Keratinocyte (primary cell): ENCODE data around the gene SELPLG. TPM values are rescaled to one million over a fixed set of nuclear protein-coding genes. Genes with fewer than 3 reads are reported as not detected.

Source experiments
- DNase-seq: peaks from one replicate; pipeline ENCODE4 v3.0.0-alpha.2; 2011; ENCODE audit warnings: low read depth, missing footprints, low spot score
- FAIRE-seq: peaks from 2 replicates; lab custom pipeline; 2011; peaks lifted over from hg19 to GRCh38; lab: Jason Lieb, UNC
- H2AFZ ChIP-seq: 2 replicates; pipeline ENCODE4 v1.6.0; 2012; ENCODE audit warnings: low read length, control low read depth, inconsistent platforms; ENCODE audit not compliant: control insufficient read depth
- H3K27ac ChIP-seq: 2 replicates; pipeline ENCODE4 v1.5.1; 2011; ENCODE audit warnings: low read length; ENCODE audit not compliant: control insufficient read depth, insufficient read depth
- H3K27me3 ChIP-seq: 3 replicates; pipeline ENCODE4 v1.6.0; 2011; ENCODE audit warnings: low read length; ENCODE audit not compliant: control insufficient read depth, insufficient read depth; ENCODE audit errors: extremely low read depth
- H3K36me3 ChIP-seq, 2 experiments: 2 replicates in 1 of 2; 3 replicates in 1 of 2; pipeline ENCODE4 v1.5.1; 2011; ENCODE audit warnings: low read length in 2 of 2, mild to moderate bottlenecking in 1 of 2; ENCODE audit not compliant: control insufficient read depth in 2 of 2, insufficient read depth in 2 of 2; ENCODE audit errors: extremely low read depth in 1 of 2
- H3K4me1 ChIP-seq: 3 replicates; pipeline ENCODE4 v1.5.1; 2011; ENCODE audit warnings: low read length; ENCODE audit not compliant: control insufficient read depth, insufficient read depth; ENCODE audit errors: extremely low read depth
- H3K4me2 ChIP-seq: 3 replicates; pipeline ENCODE4 v1.6.0; 2011; ENCODE audit warnings: low read depth, low read length; ENCODE audit not compliant: control insufficient read depth, insufficient read depth; ENCODE audit errors: extremely low read depth
- H3K4me3 ChIP-seq, 3 experiments: fragments of 200-600 bp in 1 of 3; sonication (generic) in 1 of 3; 2 replicates in 2 of 3; 3 replicates in 1 of 3; pipeline ENCODE4 v1.5.1; 2011 to 2016; ENCODE audit warnings: low read length in 3 of 3, mild to moderate bottlenecking in 3 of 3, control low read depth in 2 of 3, inconsistent platforms in 1 of 3, low read depth in 1 of 3, mixed read lengths in 1 of 3, mixed run types in 1 of 3, moderate library complexity in 1 of 3; ENCODE audit not compliant: control insufficient read depth in 2 of 3, insufficient read depth in 2 of 3; ENCODE audit errors: extremely low read depth in 1 of 3
- H3K79me2 ChIP-seq: 2 replicates; pipeline ENCODE4 v1.6.0; 2012; ENCODE audit warnings: low read length; ENCODE audit not compliant: control insufficient read depth, insufficient read depth
- H3K9ac ChIP-seq: 3 replicates; pipeline ENCODE4 v1.6.0; 2011; ENCODE audit warnings: low read length; ENCODE audit not compliant: control insufficient read depth, insufficient read depth; ENCODE audit errors: extremely low read depth
- H3K9me1 ChIP-seq: 3 replicates; pipeline ENCODE4 v1.6.0; 2011; ENCODE audit warnings: low read length; ENCODE audit not compliant: control insufficient read depth, insufficient read depth; ENCODE audit errors: extremely low read depth
- H3K9me3 ChIP-seq: 2 replicates; pipeline ENCODE4 v1.5.1; 2012; ENCODE audit warnings: low read depth, low read length; ENCODE audit not compliant: control insufficient read depth
- H4K20me1 ChIP-seq: 3 replicates; pipeline ENCODE4 v1.6.0; 2011; ENCODE audit warnings: low read length; ENCODE audit not compliant: control insufficient read depth, insufficient read depth; ENCODE audit errors: extremely low read depth
- CTCF ChIP-seq, 3 experiments: IDR thresholded peaks in 1 of 3; conservative IDR thresholded peaks in 1 of 3; optimal IDR thresholded peaks in 1 of 3; 2 replicates in 2 of 3; 3 replicates in 1 of 3; pipeline versions ENCODE3 to v1.5.1; 2011; ENCODE audit warnings: low read length in 3 of 3, mild to moderate bottlenecking in 3 of 3, moderate library complexity in 2 of 3, control low read depth in 1 of 3, inconsistent platforms in 1 of 3; ENCODE audit not compliant: insufficient read depth in 2 of 3; ENCODE audit errors: extremely low read depth in 1 of 3
- EZH2 ChIP-seq: IDR thresholded peaks from one replicate; pipeline ENCODE4 v1.6.1; 2012; ENCODE audit warnings: inconsistent platforms, mild to moderate bottlenecking, low read length, moderate library complexity
- dilution Hi-C: fragments of 300-500 bp; cut with MboI; formaldehyde crosslinking; loops from one replicate; pipeline ENCODE4 v1.7.0; 2020; ENCODE audit warnings: low sequenced_read_pairs; ENCODE audit not compliant: extremely low pct_ligation_motif_present
- polyA plus RNA-seq, 5 experiments: library from polyadenylated mRNA; depleted of rRNA in 3 of 5; stranded (reverse) in 3 of 5; stranded (forward) in 1 of 5; unstranded in 1 of 5; fragments of >200 nt; gene quantifications; 1 replicate in 1 of 5; 2 replicates in 3 of 5; 3 replicates in 1 of 5; pipeline versions ENCODE4 v1.2.1 to v1.2.3, GENCODE V29; 2011 to 2012; ENCODE audit warnings: missing spikeins in 2 of 5, low read depth in 1 of 5, low replicate concordance in 1 of 5

Gene SELPLG
- polyA plus RNA-seq, 1 donor (not counting 4 experiments of a cell fraction or from before 2014, with no cell fraction given), result 0.80 TPM

DNA sequence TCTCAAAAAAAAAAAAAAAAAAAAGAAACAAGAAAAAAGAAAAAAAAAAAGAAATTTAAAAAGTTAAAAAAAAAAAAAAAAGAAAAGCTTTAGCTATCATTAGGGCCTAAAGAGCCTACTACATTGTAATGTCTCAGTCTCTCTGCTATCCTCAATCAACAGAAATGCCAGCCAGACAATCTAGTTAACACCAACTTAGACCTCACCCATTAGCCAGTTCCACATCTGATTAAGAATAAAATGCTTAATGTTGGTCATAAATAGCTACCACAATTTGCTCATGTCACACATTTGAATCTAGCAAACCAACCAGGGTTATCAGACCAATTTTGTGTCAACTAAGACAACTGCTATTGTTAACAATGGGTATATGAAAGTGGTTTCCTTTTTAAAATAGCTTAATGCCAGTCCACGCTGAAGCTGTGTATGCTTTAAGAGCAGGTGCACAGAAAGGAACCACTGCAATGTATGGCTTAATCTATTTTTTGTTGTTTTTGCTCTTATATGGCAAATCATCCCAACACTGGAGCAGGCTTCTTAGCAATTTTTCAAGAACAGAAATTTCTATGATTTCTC lies 45.5 kb upstream of the SELPLG start:
- H3K4me2 ChIP-seq, result no peak overlapping the region
- DNase-seq, result no peak
- FAIRE-seq, result no peak
- H3K79me2 ChIP-seq, result peaks cover 88% of the 10 kb centered on the region
- H3K9ac ChIP-seq, result no peak overlapping the region
- no peak for TF ChIP-seq EZH2
- H3K27me3 ChIP-seq, result no peaks in the 10 kb centered on the region
- no peaks in the 10 kb centered on the region for H3K9me3 ChIP-seq
- dilution Hi-C loops, result no loop called here
- peaks cover 6% of the 10 kb centered on the region for H3K4me1 ChIP-seq
- H3K27ac ChIP-seq, result no peak overlapping the region
- H3K36me3 ChIP-seq, result peaks cover 4 to 20% of the 10 kb centered on the region in 2 experiments
- H4K20me1 ChIP-seq, result no peaks in the 10 kb centered on the region
- no peak overlapping the region for H2AFZ ChIP-seq
- no peaks in the 10 kb centered on the region for H3K9me1 ChIP-seq
- H3K4me3 ChIP-seq, result no peak overlapping the region

DNA sequence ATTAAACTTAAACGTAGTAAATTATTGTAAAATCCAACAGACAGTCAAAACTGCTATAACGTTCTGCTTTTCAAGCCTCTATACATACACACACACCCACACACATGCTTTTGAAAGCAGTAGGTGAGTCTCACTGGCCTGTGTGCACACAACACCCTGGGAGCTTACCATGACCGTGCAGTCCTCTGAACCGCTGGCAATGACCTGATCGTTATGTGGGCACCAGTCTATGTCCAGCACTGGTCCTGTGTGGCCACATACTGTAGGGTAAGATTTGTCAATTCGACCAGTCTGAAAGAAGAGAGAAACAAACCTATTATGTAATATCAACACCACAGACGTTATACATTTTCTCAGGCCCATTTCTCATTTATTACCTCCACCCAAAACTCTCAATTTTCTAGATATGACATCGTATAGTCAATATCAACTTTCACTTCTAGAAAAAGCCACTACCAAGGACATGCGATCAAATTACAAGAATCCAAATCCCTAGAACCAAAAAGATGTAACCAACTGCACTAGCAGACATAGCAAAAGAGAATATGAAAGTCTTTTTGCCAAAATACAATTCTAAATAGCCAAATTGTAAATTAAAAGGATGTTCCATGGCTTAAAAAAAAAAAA lies 44.5 kb upstream of the SELPLG start:
- H3K4me1 ChIP-seq, result no peaks in the 10 kb centered on the region
- no peak overlapping the region for H2AFZ ChIP-seq
- H3K4me2 ChIP-seq, result no peak overlapping the region
- H4K20me1 ChIP-seq, result no peaks in the 10 kb centered on the region
- no peak overlapping the region for H3K9ac ChIP-seq
- no peak for TF ChIP-seq CTCF (optimal IDR thresholded peaks at IDR 0.05 in 1 of 3, IDR thresholded peaks at IDR 0.05 in 1 of 3, conservative IDR thresholded peaks at IDR 0.05 in 1 of 3; ENCODE audit: extremely low read depth in 1 of 3, insufficient read depth in 2 of 3, low read length in 3 of 3)
- TF ChIP-seq EZH2, result no peak
- peaks cover 85% of the 10 kb centered on the region for H3K79me2 ChIP-seq
- no peak overlapping the region for H3K27ac ChIP-seq
- no peaks in the 10 kb centered on the region for H3K27me3 ChIP-seq
- dilution Hi-C loops, result no loop called here
- FAIRE-seq, result no peak
- no peaks in the 10 kb centered on the region for H3K9me1 ChIP-seq
- DNase-seq, result no peak
- no peak overlapping the region for H3K4me3 ChIP-seq
- peaks cover 4 to 16% of the 10 kb centered on the region in 2 experiments for H3K36me3 ChIP-seq
- no peaks in the 10 kb centered on the region for H3K9me3 ChIP-seq
